Gastroesophageal sphincter (tissue), 3 donors: ENCODE results near the gene FUT2.

ENCODE experiments used
- POLR2AphosphoS5 ChIP-seq: sonication (generic); formaldehyde crosslinking; IDR thresholded peaks from one replicate; pipeline ENCODE4 v1.6.1; 2017; ENCODE audit warnings: antibody characterized with exemption
- TF ChIP-seq, protein P1 (sequence below), 4 experiments: fragments of 200-600 bp in 2 of 4; fragments of 450-650 bp in 2 of 4; sonication (generic) in 1 of 4; IDR thresholded peaks; one replicate each; pipeline ENCODE4 v1.5.1; 2017 to 2019; ENCODE audit warnings: antibody characterized with exemption in 4 of 4, mild to moderate bottlenecking in 2 of 4, moderate library complexity in 2 of 4

DNA sequence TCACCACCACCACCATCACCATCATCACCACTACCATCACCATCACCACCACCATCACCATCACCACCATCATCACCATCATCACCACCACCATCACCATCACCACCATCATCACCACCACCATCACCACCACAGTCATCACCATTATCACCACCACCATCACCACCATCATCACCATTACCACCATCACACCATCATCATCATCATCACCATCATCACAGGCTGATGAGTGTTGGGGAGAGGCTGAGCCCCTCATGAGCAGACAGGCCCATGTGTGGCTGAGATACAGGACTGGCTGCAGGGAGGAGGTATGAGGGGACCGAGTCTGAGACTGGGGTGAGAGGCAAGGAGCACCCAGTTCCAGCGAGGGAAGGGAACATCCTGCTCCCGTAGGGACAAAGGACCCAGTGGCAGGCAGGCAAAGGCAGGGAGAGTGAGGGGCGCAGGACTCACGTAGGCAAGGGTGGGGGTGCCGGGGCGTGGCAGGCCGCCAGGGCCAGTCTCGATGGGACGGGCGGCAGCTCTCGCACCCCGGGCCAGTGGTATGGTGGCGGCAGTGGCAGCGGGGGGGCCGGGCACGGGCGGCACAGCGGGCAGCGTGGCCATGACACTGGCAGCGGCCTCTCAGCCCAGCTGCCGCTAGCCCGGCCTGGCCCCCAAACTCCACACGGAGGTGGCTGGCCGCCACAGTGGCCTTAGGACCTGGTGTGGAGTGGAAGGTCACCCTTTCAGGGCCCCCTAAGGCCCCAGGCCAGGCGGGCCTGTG is 25.7 kb upstream of the FUT2 start:
- no peak for TF ChIP-seq POLR2AphosphoS5
- TF ChIP-seq, protein P1, sequence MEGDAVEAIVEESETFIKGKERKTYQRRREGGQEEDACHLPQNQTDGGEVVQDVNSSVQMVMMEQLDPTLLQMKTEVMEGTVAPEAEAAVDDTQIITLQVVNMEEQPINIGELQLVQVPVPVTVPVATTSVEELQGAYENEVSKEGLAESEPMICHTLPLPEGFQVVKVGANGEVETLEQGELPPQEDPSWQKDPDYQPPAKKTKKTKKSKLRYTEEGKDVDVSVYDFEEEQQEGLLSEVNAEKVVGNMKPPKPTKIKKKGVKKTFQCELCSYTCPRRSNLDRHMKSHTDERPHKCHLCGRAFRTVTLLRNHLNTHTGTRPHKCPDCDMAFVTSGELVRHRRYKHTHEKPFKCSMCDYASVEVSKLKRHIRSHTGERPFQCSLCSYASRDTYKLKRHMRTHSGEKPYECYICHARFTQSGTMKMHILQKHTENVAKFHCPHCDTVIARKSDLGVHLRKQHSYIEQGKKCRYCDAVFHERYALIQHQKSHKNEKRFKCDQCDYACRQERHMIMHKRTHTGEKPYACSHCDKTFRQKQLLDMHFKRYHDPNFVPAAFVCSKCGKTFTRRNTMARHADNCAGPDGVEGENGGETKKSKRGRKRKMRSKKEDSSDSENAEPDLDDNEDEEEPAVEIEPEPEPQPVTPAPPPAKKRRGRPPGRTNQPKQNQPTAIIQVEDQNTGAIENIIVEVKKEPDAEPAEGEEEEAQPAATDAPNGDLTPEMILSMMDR (IDR thresholded peaks at IDR 0.05) = no peak
